ENCODE results near the gene RBM38.

RBM38 gene

DNA sequence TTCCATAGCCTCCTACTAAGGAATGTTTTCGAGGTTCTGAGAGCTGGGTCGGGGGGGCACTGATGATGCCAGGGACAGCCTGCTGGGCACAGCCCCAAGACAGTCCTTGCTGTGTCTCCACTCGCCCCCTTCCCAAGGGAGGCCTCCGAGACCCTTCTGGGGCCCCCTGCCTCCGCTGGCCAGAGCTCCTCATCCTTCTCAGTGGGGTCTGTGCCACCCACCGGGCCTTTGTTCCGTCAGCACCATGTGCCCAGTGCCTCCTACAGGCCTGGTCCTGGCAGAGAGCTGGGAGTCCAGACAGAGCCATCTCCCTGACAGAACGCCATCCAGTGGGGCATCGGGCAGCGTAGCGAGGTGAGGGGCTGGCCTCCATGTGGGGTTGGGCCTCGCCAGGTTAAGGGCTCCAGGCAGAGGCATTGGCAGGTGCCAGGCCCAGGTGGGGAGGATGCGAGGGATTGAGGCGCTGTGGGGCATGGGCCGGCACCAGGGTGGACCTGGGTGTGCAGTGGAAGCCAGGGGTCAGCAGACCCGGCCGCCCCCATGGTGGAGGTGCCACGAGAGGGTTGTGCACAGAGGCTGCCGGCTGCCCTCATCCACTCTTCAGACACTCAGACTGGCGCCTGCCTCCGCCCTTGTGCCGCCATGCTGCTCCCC lies 13.3 kb downstream of the RBM38 start:
- H3K36me3 ChIP-seq (ENCODE audit: control insufficient read depth in 2 of 2, insufficient read depth in 2 of 2, low read length in 2 of 2) = peaks cover 39 to 49% of the 10 kb centered on the region in 2 donors
- no peak overlapping the region for H3K9ac ChIP-seq (ENCODE audit: low read length in 2 of 2)
- H3K27ac ChIP-seq (ENCODE audit: low read length) = peak overlapping the region; percentile 62
- no peaks in the 10 kb centered on the region for H3K9me3 ChIP-seq (ENCODE audit: control insufficient read depth in 2 of 2, low read length in 2 of 2)
- no peaks in the 10 kb centered on the region for H3K27me3 ChIP-seq (ENCODE audit: control insufficient read depth in 1 of 2, insufficient read depth in 2 of 2, low read length in 2 of 2)
- H3K4me1 ChIP-seq (ENCODE audit: control insufficient read depth, insufficient read depth, low read length) = peaks cover 87% of the 10 kb centered on the region
- H3K4me3 ChIP-seq (ENCODE audit: low read length in 2 of 2) = no peak overlapping the region

DNA sequence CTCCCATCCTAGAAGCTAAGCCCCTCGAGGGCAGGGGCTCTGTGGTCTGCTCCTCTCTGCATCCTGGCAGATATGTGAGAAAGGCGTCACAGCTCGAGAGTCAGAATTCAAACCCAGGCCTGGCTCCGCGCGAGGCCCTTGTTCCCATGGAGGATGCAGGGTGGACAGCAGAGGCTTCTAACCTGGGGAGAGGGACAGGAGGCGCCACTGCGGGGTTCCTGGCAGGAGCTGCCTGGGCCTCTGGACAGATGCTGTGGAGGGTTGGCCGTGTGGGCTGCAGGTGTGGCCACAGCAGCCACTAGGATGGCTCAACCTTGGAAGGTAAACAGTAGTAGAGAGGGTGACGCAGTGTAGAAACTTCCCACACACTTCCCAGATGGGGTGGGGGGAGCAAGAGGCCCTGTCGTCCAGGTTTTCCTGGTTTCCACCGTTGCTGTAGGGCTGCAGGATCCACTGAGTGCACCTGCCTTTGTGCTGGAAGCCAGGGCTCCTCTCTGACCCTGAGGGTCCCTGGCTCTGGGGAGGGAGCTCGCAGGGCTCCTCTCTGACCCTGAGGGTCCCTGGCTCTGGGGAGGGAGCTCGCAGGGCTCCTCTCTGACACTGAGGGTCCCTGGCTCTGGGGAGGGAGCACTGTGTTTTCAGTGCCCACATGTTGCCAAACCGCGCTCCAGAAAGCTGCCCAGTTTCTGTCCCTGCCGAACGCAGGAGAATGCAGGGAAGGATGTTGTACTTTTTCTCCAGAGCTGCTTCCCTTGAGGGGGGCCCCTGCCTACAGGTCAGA lies 14.2 kb downstream of the RBM38 start:
- Histone ChIP-seq H3K27me3 (ENCODE audit: control insufficient read depth in 1 of 2, insufficient read depth in 2 of 2, low read length in 2 of 2) (no peaks in the 10 kb centered on the region), H3K36me3 (ENCODE audit: control insufficient read depth in 2 of 2, insufficient read depth in 2 of 2, low read length in 2 of 2) (peaks cover 42 to 48% of the 10 kb centered on the region in 2 donors), H3K4me3 (ENCODE audit: low read length in 2 of 2) (no peak overlapping the region), H3K4me1 (ENCODE audit: control insufficient read depth, insufficient read depth, low read length) (peaks cover 86% of the 10 kb centered on the region), H3K9me3 (ENCODE audit: control insufficient read depth in 2 of 2, low read length in 2 of 2) (no peaks in the 10 kb centered on the region), H3K27ac (ENCODE audit: low read length) (peak overlapping the region; percentile 62), H3K9ac (ENCODE audit: low read length in 2 of 2) (no peak overlapping the region)

DNA sequence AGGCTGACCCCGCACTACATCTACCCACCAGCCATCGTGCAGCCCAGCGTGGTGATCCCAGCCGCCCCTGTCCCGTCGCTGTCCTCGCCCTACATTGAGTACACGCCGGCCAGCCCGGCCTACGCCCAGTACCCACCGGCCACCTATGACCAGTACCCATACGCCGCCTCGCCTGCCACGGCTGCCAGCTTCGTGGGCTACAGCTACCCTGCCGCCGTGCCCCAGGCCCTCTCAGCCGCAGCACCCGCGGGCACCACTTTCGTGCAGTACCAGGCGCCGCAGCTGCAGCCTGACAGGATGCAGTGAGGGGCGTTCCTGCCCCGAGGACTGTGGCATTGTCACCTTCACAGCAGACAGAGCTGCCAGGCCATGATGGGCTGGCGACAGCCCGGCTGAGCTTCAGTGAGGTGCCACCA lies 16.4 kb downstream of the RBM38 start:
- Histone ChIP-seq H3K36me3 (ENCODE audit: control insufficient read depth in 2 of 2, insufficient read depth in 2 of 2, low read length in 2 of 2) (peaks cover 41 to 45% of the 10 kb centered on the region in 2 donors), H3K9me3 (ENCODE audit: control insufficient read depth in 2 of 2, low read length in 2 of 2) (no peaks in the 10 kb centered on the region), H3K9ac (ENCODE audit: low read length in 2 of 2) (no peak overlapping the region), H3K4me1 (ENCODE audit: control insufficient read depth, insufficient read depth, low read length) (peaks cover 79% of the 10 kb centered on the region), H3K27ac (ENCODE audit: low read length) (peak overlapping the region; percentile 74), H3K4me3 (ENCODE audit: low read length in 2 of 2) (no peak overlapping the region), H3K27me3 (ENCODE audit: control insufficient read depth in 1 of 2, insufficient read depth in 2 of 2, low read length in 2 of 2) (no peaks in the 10 kb centered on the region)

DNA sequence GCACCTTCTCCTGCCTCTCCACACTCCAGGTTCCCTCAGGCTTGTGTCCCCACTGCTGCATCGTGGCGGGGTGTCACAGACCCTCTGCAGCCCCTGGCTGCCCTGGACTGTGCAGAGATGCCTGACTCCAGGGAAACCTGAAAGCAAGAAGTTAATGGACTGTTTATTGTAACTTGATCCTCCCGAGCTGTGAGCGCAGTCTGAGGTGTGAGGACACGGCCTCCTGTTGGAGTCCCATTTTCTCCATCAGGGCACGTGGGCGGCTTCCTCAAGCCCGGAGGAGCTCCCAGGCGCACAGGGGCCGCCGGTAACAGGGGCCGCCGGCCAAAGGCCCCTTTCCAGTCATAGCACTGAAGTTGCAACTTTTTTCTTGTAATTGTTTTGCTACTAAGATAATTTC lies 16.9 kb downstream of the RBM38 start:
- Histone ChIP-seq H3K36me3 (ENCODE audit: control insufficient read depth in 2 of 2, insufficient read depth in 2 of 2, low read length in 2 of 2) (peaks cover 35 to 40% of the 10 kb centered on the region in 2 donors), H3K27ac (ENCODE audit: low read length) (peak overlapping the region; percentile 74), H3K9ac (ENCODE audit: low read length in 2 of 2) (no peak overlapping the region), H3K27me3 (ENCODE audit: control insufficient read depth in 1 of 2, insufficient read depth in 2 of 2, low read length in 2 of 2) (no peaks in the 10 kb centered on the region), H3K9me3 (ENCODE audit: control insufficient read depth in 2 of 2, low read length in 2 of 2) (no peaks in the 10 kb centered on the region), H3K4me1 (ENCODE audit: control insufficient read depth, insufficient read depth, low read length) (peaks cover 76% of the 10 kb centered on the region), H3K4me3 (ENCODE audit: low read length in 2 of 2) (no peak overlapping the region)

DNA sequence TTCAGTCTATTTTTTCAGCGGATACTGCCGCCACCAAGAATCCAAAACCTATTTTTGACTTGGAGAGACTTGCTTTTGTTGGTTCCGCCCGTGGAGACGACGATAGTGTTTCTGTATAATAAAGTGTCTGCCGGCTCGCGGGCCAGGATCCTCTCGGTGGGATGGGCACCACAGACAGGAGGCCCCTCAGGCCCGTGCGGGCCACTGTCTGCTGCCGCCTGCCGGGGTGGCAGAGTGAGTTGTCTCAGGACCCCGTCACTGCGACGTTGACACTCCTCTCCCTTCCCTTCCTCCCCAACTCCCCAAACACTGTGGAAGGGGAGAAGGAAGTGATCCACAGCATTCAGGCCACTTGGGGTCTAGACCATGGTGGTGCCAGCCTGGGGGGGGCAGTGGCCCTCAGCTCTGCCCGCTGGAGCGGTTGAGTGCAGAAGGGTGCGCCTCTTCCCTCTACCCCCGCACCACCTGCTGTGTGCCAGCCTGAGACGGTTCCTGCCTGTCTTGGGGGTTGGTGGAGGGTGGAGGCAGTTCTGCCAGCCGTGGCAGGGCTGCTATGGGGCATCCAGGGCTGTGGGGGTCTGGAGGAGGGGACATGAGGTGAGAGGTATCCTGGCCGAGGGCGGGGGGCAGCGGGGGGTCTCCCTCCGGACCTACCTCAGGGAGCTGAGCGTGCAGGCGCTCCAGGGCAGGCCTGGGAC lies 17.5 kb downstream of the RBM38 start:
- Histone ChIP-seq H3K27ac (ENCODE audit: low read length) (peak overlapping the region; percentile 74), H3K9ac (ENCODE audit: low read length in 2 of 2) (no peak overlapping the region), H3K36me3 (ENCODE audit: control insufficient read depth in 2 of 2, insufficient read depth in 2 of 2, low read length in 2 of 2) (peaks cover 33 to 40% of the 10 kb centered on the region in 2 donors)

DNA sequence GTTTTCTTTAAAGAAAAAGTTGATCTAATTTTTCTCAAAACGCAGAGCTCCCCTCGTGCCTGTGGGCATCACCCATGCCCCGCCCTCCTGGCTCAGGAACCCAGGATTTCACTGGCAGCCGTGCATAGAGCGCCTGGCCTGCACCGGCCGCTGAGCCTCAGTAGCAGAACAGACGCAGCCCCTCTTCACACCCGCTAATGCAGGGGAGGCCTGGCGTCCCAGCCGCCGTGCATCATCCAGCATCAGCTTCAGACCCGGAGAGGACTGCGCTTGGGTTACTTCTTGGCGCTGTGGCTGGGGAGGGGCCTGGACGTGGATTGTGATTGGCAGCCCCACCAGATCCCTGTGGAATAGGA lies 18.1 kb downstream of the RBM38 start:
- Histone ChIP-seq H3K4me3 (ENCODE audit: low read length in 2 of 2) (peak overlapping the region in 1 of 2 donors; percentile 15), H3K27ac (ENCODE audit: low read length) (peak overlapping the region; percentile 74), H3K9ac (ENCODE audit: low read length in 2 of 2) (no peak overlapping the region), H3K4me1 (ENCODE audit: control insufficient read depth, insufficient read depth, low read length) (peaks cover 65% of the 10 kb centered on the region), H3K27me3 (ENCODE audit: control insufficient read depth in 1 of 2, insufficient read depth in 2 of 2, low read length in 2 of 2) (no peaks in the 10 kb centered on the region), H3K9me3 (ENCODE audit: control insufficient read depth in 2 of 2, low read length in 2 of 2) (no peaks in the 10 kb centered on the region), H3K36me3 (ENCODE audit: control insufficient read depth in 2 of 2, insufficient read depth in 2 of 2, low read length in 2 of 2) (peaks cover 28 to 36% of the 10 kb centered on the region in 2 donors)

More for the DNA sequence above, 17.5 kb downstream of the RBM38 start:
- H3K9me3 ChIP-seq (ENCODE audit: control insufficient read depth in 2 of 2, low read length in 2 of 2) = no peaks in the 10 kb centered on the region
- peaks cover 71% of the 10 kb centered on the region for H3K4me1 ChIP-seq (ENCODE audit: control insufficient read depth, insufficient read depth, low read length)
- H3K27me3 ChIP-seq (ENCODE audit: control insufficient read depth in 1 of 2, insufficient read depth in 2 of 2, low read length in 2 of 2) = no peaks in the 10 kb centered on the region
- H3K4me3 ChIP-seq (ENCODE audit: low read length in 2 of 2) = no peak overlapping the region

DNA sequence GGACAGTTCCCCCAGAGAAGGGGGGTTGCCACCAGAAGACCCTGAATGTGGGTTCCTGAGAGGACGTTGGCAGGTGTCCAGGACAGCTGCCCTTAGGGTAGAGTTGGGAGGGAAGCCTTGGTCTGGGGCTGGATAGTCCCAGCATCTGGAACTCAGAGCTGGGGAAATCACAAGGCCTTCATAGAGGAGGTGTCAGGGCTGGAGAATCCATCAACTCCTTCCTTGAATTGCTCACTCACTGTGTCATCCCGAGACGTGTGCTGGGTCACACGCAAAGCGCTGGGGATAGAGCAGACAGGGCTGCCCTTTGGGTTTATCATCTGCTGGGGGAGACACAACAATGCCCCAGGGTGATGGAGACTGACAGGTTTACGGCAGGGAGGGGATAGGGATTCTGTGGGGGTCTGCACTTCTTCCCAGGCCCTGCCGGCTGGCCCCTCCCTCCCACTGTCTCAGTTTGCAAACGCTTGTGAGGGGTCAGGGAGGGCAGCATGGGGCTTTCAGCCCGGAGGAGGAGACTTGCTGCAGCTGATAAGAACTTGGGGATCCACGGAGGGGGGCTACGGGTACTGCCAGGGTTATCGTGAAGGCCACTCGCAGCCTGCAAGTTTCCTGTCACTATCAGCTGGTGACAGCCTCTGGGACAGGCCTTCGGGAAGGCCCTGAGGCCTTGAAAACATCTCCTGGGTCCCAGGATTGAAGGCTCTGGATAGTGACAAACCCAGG lies 18.6 kb downstream of the RBM38 start:
- peaks cover 26 to 33% of the 10 kb centered on the region in 2 donors for H3K36me3 ChIP-seq (ENCODE audit: control insufficient read depth in 2 of 2, insufficient read depth in 2 of 2, low read length in 2 of 2)
- no peaks in the 10 kb centered on the region for H3K27me3 ChIP-seq (ENCODE audit: control insufficient read depth in 1 of 2, insufficient read depth in 2 of 2, low read length in 2 of 2)
- peak overlapping the region in 1 of 2 donors; percentile 15 for H3K4me3 ChIP-seq (ENCODE audit: low read length in 2 of 2)
- H3K9me3 ChIP-seq (ENCODE audit: control insufficient read depth in 2 of 2, low read length in 2 of 2) = no peaks in the 10 kb centered on the region
- H3K9ac ChIP-seq (ENCODE audit: low read length in 2 of 2) = no peak overlapping the region
- H3K4me1 ChIP-seq (ENCODE audit: control insufficient read depth, insufficient read depth, low read length) = peaks cover 66% of the 10 kb centered on the region
- H3K27ac ChIP-seq (ENCODE audit: low read length) = peak overlapping the region; percentile 64

DNA sequence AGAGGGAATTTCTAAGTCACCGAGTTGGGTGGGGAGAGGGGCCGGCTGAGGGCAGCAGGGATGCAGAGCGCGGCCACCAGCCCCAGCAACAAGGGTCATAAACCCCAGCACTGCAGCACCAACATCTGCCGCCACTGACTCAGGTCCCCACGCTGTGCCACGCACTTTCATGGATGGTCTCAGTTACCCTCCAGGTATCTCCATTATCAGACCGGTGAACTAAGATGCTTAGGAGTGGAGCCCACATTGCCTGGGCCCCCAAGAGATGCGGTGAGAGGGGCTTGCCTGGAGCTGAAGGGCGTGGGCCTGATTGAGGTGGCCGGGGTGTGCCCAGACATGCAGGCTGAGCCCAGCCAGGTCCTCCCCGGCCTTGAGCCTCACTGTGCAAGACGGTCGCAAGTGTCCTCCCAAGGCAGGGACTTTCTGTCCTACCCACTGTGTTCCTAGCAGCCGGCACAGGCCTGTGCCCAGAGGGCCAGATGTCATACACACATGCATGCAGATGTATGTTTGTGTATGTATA lies 19.3 kb downstream of the RBM38 start:
- Histone ChIP-seq H3K4me1 (ENCODE audit: control insufficient read depth, insufficient read depth, low read length) (peaks cover 66% of the 10 kb centered on the region), H3K36me3 (ENCODE audit: control insufficient read depth in 2 of 2, insufficient read depth in 2 of 2, low read length in 2 of 2) (peaks cover 21 to 33% of the 10 kb centered on the region in 2 donors), H3K27me3 (ENCODE audit: control insufficient read depth in 1 of 2, insufficient read depth in 2 of 2, low read length in 2 of 2) (no peaks in the 10 kb centered on the region), H3K9ac (ENCODE audit: low read length in 2 of 2) (no peak overlapping the region), H3K4me3 (ENCODE audit: low read length in 2 of 2) (no peak overlapping the region), H3K9me3 (ENCODE audit: control insufficient read depth in 2 of 2, low read length in 2 of 2) (no peaks in the 10 kb centered on the region), H3K27ac (ENCODE audit: low read length) (peak overlapping the region; percentile 64)

DNA sequence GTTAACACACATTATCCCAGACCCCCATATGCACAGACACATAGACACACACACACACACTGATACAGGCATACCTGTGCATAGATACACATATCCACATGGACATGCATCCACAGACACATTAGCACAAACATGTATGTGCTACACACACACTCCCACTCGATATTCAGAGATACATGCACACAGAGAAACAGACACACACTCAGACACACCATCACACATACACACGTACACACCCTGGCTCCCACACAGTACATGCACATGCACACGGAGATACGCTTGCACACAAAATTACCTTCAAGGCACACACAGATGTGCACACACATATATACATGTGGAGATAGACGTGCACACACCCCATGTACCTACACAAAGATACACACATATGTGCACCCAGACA lies 19.7 kb downstream of the RBM38 start:
- Histone ChIP-seq H3K36me3 (ENCODE audit: control insufficient read depth in 2 of 2, insufficient read depth in 2 of 2, low read length in 2 of 2) (peaks cover 20 to 32% of the 10 kb centered on the region in 2 donors), H3K27me3 (ENCODE audit: control insufficient read depth in 1 of 2, insufficient read depth in 2 of 2, low read length in 2 of 2) (no peaks in the 10 kb centered on the region), H3K4me1 (ENCODE audit: control insufficient read depth, insufficient read depth, low read length) (peaks cover 66% of the 10 kb centered on the region), H3K4me3 (ENCODE audit: low read length in 2 of 2) (no peak overlapping the region), H3K27ac (ENCODE audit: low read length) (peak overlapping the region; percentile 6), H3K9ac (ENCODE audit: low read length in 2 of 2) (no peak overlapping the region), H3K9me3 (ENCODE audit: control insufficient read depth in 2 of 2, low read length in 2 of 2) (no peaks in the 10 kb centered on the region)

Measured in stomach smooth muscle (tissue), 2 donors.